ENCODE results near the gene TMEM41A. TPM values are rescaled to one million over a fixed set of nuclear protein-coding genes. Genes with fewer than 3 reads are reported as not detected.

Gene TMEM41A
- total RNA-seq, 1 experiment from 2014 or later = 29.9 TPM

- Histone ChIP-seq H3K9me3 (ENCODE audit: low read depth, low read length, poor library complexity, severe bottlenecking) (no peaks in the 10 kb centered on the region), H3K27me3 (replicated peaks; ENCODE audit: insufficient read depth, low read depth, low read length, poor library complexity) (no peaks in the 10 kb centered on the region), H3K4me3 (ENCODE audit: low read depth, low read length, poor library complexity, severe bottlenecking) (no peak overlapping the region), H3K27ac (ENCODE audit: low read depth, low read length, poor library complexity, severe bottlenecking) (no peak overlapping the region), H3K4me1 (ENCODE audit: insufficient read depth, low read length, poor library complexity, severe bottlenecking) (no peaks in the 10 kb centered on the region), H3K36me3 (ENCODE audit: insufficient read depth, low read length, poor library complexity, severe bottlenecking) (no peaks in the 10 kb centered on the region)
- no peak for DNase-seq (ENCODE audit: low spot score)
- CTCF ChIA-PET = no interaction called here
- no peak for TF ChIP-seq EZH2 (IDR thresholded peaks at IDR 0.05; ENCODE audit: borderline replicate concordance, low read depth, low read length, poor library complexity, severe bottlenecking)
- no peak for TF ChIP-seq CTCF (conservative IDR thresholded peaks at IDR 0.05; ENCODE audit: low read depth, low read length)
- BruUV-seq (replicated peaks) = no TSS peak
- POLR2A ChIA-PET (ENCODE audit: low non-redundant PET) = no interaction called here
- intact Hi-C loops (cut with micrococcal nuclease; ENCODE audit: unreplicated experiment) = no loop called here
These were observed 5.8 kb upstream of the TMEM41A start for GRCh38 chr3:185504636-185505035.

- TF ChIP-seq EZH2 (IDR thresholded peaks at IDR 0.05; ENCODE audit: borderline replicate concordance, low read depth, low read length, poor library complexity, severe bottlenecking) (no peak), CTCF (conservative IDR thresholded peaks at IDR 0.05; ENCODE audit: low read depth, low read length) (no peak)
- ChIA-PET POLR2A (ENCODE audit: low non-redundant PET) (no interaction called here), CTCF (no interaction called here)
- no peak overlapping the region for H3K4me3 ChIP-seq (ENCODE audit: low read depth, low read length, poor library complexity, severe bottlenecking)
- H3K27me3 ChIP-seq (replicated peaks; ENCODE audit: insufficient read depth, low read depth, low read length, poor library complexity) = no peaks in the 10 kb centered on the region
- no TSS peak for BruUV-seq (replicated peaks)
- H3K4me1 ChIP-seq (ENCODE audit: insufficient read depth, low read length, poor library complexity, severe bottlenecking) = no peaks in the 10 kb centered on the region
- intact Hi-C loops (cut with micrococcal nuclease; ENCODE audit: unreplicated experiment) = no loop called here
- no peaks in the 10 kb centered on the region for H3K9me3 ChIP-seq (ENCODE audit: low read depth, low read length, poor library complexity, severe bottlenecking)
- no peak overlapping the region for H3K27ac ChIP-seq (ENCODE audit: low read depth, low read length, poor library complexity, severe bottlenecking)
- no peak for DNase-seq (ENCODE audit: low spot score)
- H3K36me3 ChIP-seq (ENCODE audit: insufficient read depth, low read length, poor library complexity, severe bottlenecking) = no peaks in the 10 kb centered on the region
These were observed 4.7 kb upstream of the TMEM41A start for GRCh38 chr3:185503521-185503920.

- CTCF ChIA-PET = no interaction called here
- POLR2A ChIA-PET (ENCODE audit: low non-redundant PET) = no interaction called here
These were observed 4.2 kb upstream of the TMEM41A start for GRCh38 chr3:185502987-185503386.

More at GRCh38 chr3:185502987-185503386, 4.2 kb upstream of the TMEM41A start:
- no peaks in the 10 kb centered on the region for H3K9me3 ChIP-seq (ENCODE audit: low read depth, low read length, poor library complexity, severe bottlenecking)
- no peaks in the 10 kb centered on the region for H3K27me3 ChIP-seq (replicated peaks; ENCODE audit: insufficient read depth, low read depth, low read length, poor library complexity)
- no TSS peak for BruUV-seq (replicated peaks)
- H3K27ac ChIP-seq (ENCODE audit: low read depth, low read length, poor library complexity, severe bottlenecking) = no peak overlapping the region
- no peak overlapping the region for H3K4me3 ChIP-seq (ENCODE audit: low read depth, low read length, poor library complexity, severe bottlenecking)
- intact Hi-C loops (cut with micrococcal nuclease; ENCODE audit: unreplicated experiment) = no loop called here
- no peaks in the 10 kb centered on the region for H3K4me1 ChIP-seq (ENCODE audit: insufficient read depth, low read length, poor library complexity, severe bottlenecking)
- no peaks in the 10 kb centered on the region for H3K36me3 ChIP-seq (ENCODE audit: insufficient read depth, low read length, poor library complexity, severe bottlenecking)
- no peak for DNase-seq (ENCODE audit: low spot score)
- no peak for TF ChIP-seq EZH2 (IDR thresholded peaks at IDR 0.05; ENCODE audit: borderline replicate concordance, low read depth, low read length, poor library complexity, severe bottlenecking)
- TF ChIP-seq CTCF (conservative IDR thresholded peaks at IDR 0.05; ENCODE audit: low read depth, low read length) = no peak
